RKO (cell line): ENCODE data around the gene SLC6A8.
"Not testable (repeated sequence)": the region's sequence is repeated elsewhere in the genome, so short reads cannot be mapped to it uniquely, and the experiment has no call there.

Source experiments
- DNase-seq: peaks from one replicate; pipeline ENCODE4 v3.0.0-alpha.2; 2016; ENCODE audit warnings: low spot score

SLC6A8 gene

GRCh38 chrX:153731845-153732215, 44.1 kb downstream of the SLC6A8 start:
- no peak for DNase-seq

- no peak for DNase-seq
These were observed 44.7 kb downstream of the SLC6A8 start for GRCh38 chrX:153732401-153732800.

GRCh38 chrX:153733651-153734240, 46.0 kb downstream of the SLC6A8 start:
- no peak for DNase-seq

- DNase-seq, result no peak
These were observed 47.1 kb downstream of the SLC6A8 start for GRCh38 chrX:153734871-153735270.

GRCh38 chrX:153735274-153735673, 47.5 kb downstream of the SLC6A8 start:
- peak; percentile 49 for DNase-seq

- no peak for DNase-seq
These were observed 48.5 kb downstream of the SLC6A8 start for GRCh38 chrX:153736071-153736820.

- DNase-seq, result no peak
These were observed 49.2 kb downstream of the SLC6A8 start for GRCh38 chrX:153736871-153737441.

GRCh38 chrX:153738056-153738605, 50.4 kb downstream of the SLC6A8 start:
- DNase-seq, result no peak

- no peak for DNase-seq
These were observed 52.2 kb downstream of the SLC6A8 start for GRCh38 chrX:153739754-153740486.

- DNase-seq, result no peak
These were observed 53.0 kb downstream of the SLC6A8 start for GRCh38 chrX:153740631-153741222.

GRCh38 chrX:153741446-153741845, 53.7 kb downstream of the SLC6A8 start:
- no peak for DNase-seq

GRCh38 chrX:153742111-153742510, 54.4 kb downstream of the SLC6A8 start:
- not testable (repeated sequence) for DNase-seq

- DNase-seq, result not testable (repeated sequence)
These were observed 55.2 kb downstream of the SLC6A8 start for GRCh38 chrX:153742796-153743467.

GRCh38 chrX:153743468-153744209, 55.9 kb downstream of the SLC6A8 start:
- not testable (repeated sequence) for DNase-seq

- DNase-seq, result no peak
These were observed 56.7 kb downstream of the SLC6A8 start for GRCh38 chrX:153744210-153745066.

- DNase-seq, result not testable (repeated sequence)
These were observed 57.3 kb downstream of the SLC6A8 start for GRCh38 chrX:153745067-153745433.
